ENCODE measurements around the gene RTL10. TPM values are rescaled to one million over a fixed set of nuclear protein-coding genes. Genes with fewer than 3 reads are reported as not detected.

The RTL10 gene
- total and polyA plus RNA-seq, 2 of the 4 experiments (the other 2 are of a cell fraction), result 8.6 to 12.1 TPM

DNA sequence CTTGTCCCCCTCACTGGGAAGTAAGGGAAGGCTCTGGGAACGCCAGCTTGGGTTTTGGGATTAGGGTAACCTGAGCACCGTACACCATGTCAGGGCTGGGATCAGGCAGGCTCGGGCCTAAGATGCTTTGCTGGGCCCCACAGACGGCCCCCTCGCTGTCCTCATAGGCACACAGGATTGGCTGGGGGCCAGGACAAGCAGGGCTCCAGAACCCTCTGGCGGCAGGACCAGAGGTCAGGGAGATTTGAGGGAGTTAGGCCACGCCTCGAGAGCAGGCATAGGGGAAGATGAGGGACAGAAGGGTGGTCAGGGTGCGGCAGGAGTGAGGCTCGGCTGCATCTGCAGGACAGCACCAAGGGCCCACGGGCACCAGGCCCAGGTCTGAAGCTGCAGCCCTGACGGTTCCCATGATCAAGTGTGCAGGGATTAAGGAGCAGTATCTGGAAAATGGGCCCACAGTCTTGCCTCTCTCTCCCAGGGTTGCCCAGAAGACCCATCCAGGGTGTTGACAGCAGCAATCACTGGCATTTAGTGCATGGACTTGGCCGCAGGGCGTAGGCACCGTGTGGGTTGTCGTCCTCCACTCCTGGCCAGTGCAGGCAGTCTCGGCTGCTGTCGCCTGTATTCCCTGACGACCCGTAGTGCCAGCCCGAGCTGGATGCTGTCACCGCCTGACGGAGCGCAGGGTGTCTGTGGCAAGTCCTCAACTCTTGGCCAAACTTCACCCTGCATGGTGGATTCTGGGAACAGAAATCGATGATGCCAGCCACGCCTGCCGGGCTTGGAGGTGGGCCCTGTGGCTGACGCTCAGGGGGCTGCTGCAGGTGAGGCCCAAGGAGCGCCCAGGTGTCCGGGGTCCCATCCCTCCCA lies 15.7 kb upstream of the RTL10 start:
- in situ Hi-C loops (cut with MboI; ENCODE audit: low sequenced_read_pairs) (no loop called here), dilution Hi-C loops (cut with HindIII; ENCODE audit: low sequenced_read_pairs, unreplicated experiment) (no loop called here), intact Hi-C loops (cut with micrococcal nuclease) (no loop called here)
- H3K79me1 ChIP-seq (ENCODE audit: low read depth in 1 of 2, low read length in 2 of 2), result no peaks in the 10 kb centered on the region
- H3K4me1 ChIP-seq (ENCODE audit: control insufficient read depth, insufficient read depth, low read length), result no peaks in the 10 kb centered on the region
- BruUV-seq (replicated peaks), result no TSS peak
- H3K27ac ChIP-seq (ENCODE audit: insufficient read depth, low read length), result no peak overlapping the region
- no peak overlapping the region for H2BK20ac ChIP-seq (ENCODE audit: low read depth, low read length)
- no peak overlapping the region; the same call in 1 of the 2 replicates for H3K4ac ChIP-seq (ENCODE audit: low read depth, low read length)
- H3K36me3 ChIP-seq (ENCODE audit: control insufficient read depth, insufficient read depth, low read length), result peaks cover 1% of the 10 kb centered on the region; the same call in 1 of the 2 replicates
- no peak overlapping the region for H4K91ac ChIP-seq (ENCODE audit: insufficient read depth, low read depth, low read length)
- H4K20me1 ChIP-seq (ENCODE audit: insufficient read depth, low read length), result no peaks in the 10 kb centered on the region
- TF ChIP-seq CHD1 (IDR thresholded peaks at IDR 0.05; ENCODE audit: low read depth, low read length) (no peak), MXI1 (IDR thresholded peaks at IDR 0.05; ENCODE audit: borderline replicate concordance, low read depth, low read length) (no peak), MAZ (IDR thresholded peaks at IDR 0.05; ENCODE audit: borderline replicate concordance, low read depth, low read length) (no peak), NFE2L2 (IDR thresholded peaks at IDR 0.05; ENCODE audit: low read depth, low read length) (no peak), RCOR1 (IDR thresholded peaks at IDR 0.05; ENCODE audit: insufficient replicate concordance, low read length) (no peak), POLR2A (IDR thresholded peaks at IDR 0.05; ENCODE audit: low read depth, low read length) (no peak), SMC3 (IDR thresholded peaks at IDR 0.05; ENCODE audit: low read depth, low read length) (no peak), USF2 (IDR thresholded peaks at IDR 0.05; ENCODE audit: low read depth, low read length) (no peak), BHLHE40 (IDR thresholded peaks at IDR 0.05; ENCODE audit: low read depth, low read length) (no peak)
- TF ChIP-seq, protein P1, sequence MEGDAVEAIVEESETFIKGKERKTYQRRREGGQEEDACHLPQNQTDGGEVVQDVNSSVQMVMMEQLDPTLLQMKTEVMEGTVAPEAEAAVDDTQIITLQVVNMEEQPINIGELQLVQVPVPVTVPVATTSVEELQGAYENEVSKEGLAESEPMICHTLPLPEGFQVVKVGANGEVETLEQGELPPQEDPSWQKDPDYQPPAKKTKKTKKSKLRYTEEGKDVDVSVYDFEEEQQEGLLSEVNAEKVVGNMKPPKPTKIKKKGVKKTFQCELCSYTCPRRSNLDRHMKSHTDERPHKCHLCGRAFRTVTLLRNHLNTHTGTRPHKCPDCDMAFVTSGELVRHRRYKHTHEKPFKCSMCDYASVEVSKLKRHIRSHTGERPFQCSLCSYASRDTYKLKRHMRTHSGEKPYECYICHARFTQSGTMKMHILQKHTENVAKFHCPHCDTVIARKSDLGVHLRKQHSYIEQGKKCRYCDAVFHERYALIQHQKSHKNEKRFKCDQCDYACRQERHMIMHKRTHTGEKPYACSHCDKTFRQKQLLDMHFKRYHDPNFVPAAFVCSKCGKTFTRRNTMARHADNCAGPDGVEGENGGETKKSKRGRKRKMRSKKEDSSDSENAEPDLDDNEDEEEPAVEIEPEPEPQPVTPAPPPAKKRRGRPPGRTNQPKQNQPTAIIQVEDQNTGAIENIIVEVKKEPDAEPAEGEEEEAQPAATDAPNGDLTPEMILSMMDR (conservative IDR thresholded peaks at IDR 0.05; ENCODE audit: low read depth, low read length), result no peak
- 0 out of 2 replicates have a peak, but pooled peaks cover 2% of the 10 kb centered on the region for H3K9me1 ChIP-seq (ENCODE audit: insufficient read depth, low read length)
- no peak for DNase-seq
- POLR2A ChIA-PET (ENCODE audit: unreplicated experiment), result no interaction called here
- H2BK120ac ChIP-seq (ENCODE audit: low read depth, low read length), result no peak overlapping the region
- no peak overlapping the region for H3K18ac ChIP-seq (ENCODE audit: low read depth, low read length)
- H3K14ac ChIP-seq (replicated peaks; ENCODE audit: low read depth, low read length), result no peak overlapping the region
- no peak overlapping the region for H3K9ac ChIP-seq (ENCODE audit: low read depth, low read length)
- no peak overlapping the region for H3K23ac ChIP-seq (ENCODE audit: low read depth, low read length)
- no peak overlapping the region for H2BK5ac ChIP-seq (ENCODE audit: low read depth, low read length, poor library complexity, severe bottlenecking)
- H2BK15ac ChIP-seq (ENCODE audit: low read depth, low read length), result no peak overlapping the region
- ATAC-seq (ENCODE audit: low read depth), result no peak
- H3K27me3 ChIP-seq (ENCODE audit: control insufficient read depth, insufficient read depth, low read length), result no peaks in the 10 kb centered on the region
- WGBS, 2 experiments (ENCODE audit: extremely low coverage in 2 of 2, insufficient read length in 1 of 2), result 97% methylated on average over 22 of the region's 30 CpGs; no CpG with 5 or more reads in 1 of the 2 experiments
- CTCF ChIA-PET, result no interaction called here
- no peak overlapping the region for H3K4me3 ChIP-seq (ENCODE audit: insufficient read depth, low read depth, low read length)
- peak overlapping the region; percentile 69 for H2AFZ ChIP-seq (replicated peaks; ENCODE audit: low read length, poor library complexity)
- H2AK5ac ChIP-seq (ENCODE audit: low read depth, low read length), result peak overlapping the region; percentile 21; the same call in 1 of the 2 replicates
- H3K4me2 ChIP-seq (ENCODE audit: low read depth, low read length), result no peak overlapping the region
- H4K5ac ChIP-seq (ENCODE audit: low read depth, low read length), result no peak overlapping the region
- H3K9me3 ChIP-seq (ENCODE audit: control insufficient read depth, insufficient read depth, low read length), result no peaks in the 10 kb centered on the region
- peak overlapping the region; percentile 16 for H2AK9ac ChIP-seq (replicated peaks; ENCODE audit: low read depth, low read length, poor library complexity)
- no peak overlapping the region for H3K56ac ChIP-seq (ENCODE audit: extremely low read depth, insufficient read depth, low read length)
- H4K8ac ChIP-seq (ENCODE audit: low read depth in 2 of 2, low read length in 2 of 2), result no peak overlapping the region
